ENCODE data around the gene MORF4L2. TPM values are rescaled to one million over a fixed set of nuclear protein-coding genes. Genes with fewer than 3 reads are reported as not detected.
"Not testable (repeated sequence)": the region's sequence is repeated elsewhere in the genome, so short reads cannot be mapped to it uniquely, and the experiment has no call there.

MORF4L2 gene
- total RNA-seq, 1 donor from 2014 or later: 545 TPM

DNA sequence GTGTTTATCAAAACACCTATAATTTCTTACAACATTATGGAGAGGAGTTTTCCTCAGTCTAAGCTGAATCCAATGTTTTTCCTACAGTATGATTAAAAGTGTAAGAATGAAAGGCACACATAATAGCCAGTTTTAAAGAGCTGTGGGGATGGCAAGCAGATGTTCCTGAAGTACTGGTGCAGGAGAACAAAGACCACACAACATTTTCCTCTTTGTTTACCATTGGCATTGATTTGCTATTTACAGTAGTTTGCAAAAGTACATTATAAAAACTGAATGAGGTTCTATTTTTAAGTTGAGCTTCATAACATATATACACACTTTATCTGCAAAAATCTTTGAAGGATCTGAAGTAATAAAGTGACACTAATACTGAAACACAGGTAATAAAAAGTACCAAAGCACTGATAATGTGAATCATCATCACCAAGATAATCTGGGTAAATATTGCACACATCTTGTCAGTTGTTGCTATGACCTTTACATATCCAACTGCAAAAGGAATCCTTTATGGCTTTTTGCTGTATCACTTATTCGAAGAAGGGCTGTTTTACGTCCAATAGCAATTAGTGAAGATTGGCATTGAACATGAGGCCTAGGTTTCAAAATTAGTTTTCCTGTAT, 35.2 kb downstream of the MORF4L2 start:
- Mint-ChIP-seq H3K9me3 (ENCODE audit: low read depth) (peaks cover 4% of the 10 kb centered on the region), H3K4me1 (ENCODE audit: low read depth) (peaks cover under 1% of the 10 kb centered on the region), H3K27me3 (ENCODE audit: low read depth) (no peaks in the 10 kb centered on the region), H3K4me3 (ENCODE audit: unreplicated experiment) (no peak overlapping the region), H3K27ac (ENCODE audit: unreplicated experiment) (no peak overlapping the region), H3K36me3 (ENCODE audit: low read depth) (no peaks in the 10 kb centered on the region)
- no peak for TF ChIP-seq CTCF (IDR thresholded peaks at IDR 0.05)
- no peak for DNase-seq (ENCODE audit: low spot score)

GRCh38 chrX:103647630-103648029, 38.9 kb downstream of the MORF4L2 start:
- Mint-ChIP-seq H3K36me3 (ENCODE audit: low read depth) (no peaks in the 10 kb centered on the region), H3K4me3 (ENCODE audit: unreplicated experiment) (no peak overlapping the region), H3K4me1 (ENCODE audit: low read depth) (no peaks in the 10 kb centered on the region), H3K27ac (ENCODE audit: unreplicated experiment) (no peak overlapping the region), H3K9me3 (ENCODE audit: low read depth) (peaks cover 4% of the 10 kb centered on the region), H3K27me3 (ENCODE audit: low read depth) (no peaks in the 10 kb centered on the region)
- TF ChIP-seq CTCF (IDR thresholded peaks at IDR 0.05): no peak
- no peak for DNase-seq (ENCODE audit: low spot score)

DNA sequence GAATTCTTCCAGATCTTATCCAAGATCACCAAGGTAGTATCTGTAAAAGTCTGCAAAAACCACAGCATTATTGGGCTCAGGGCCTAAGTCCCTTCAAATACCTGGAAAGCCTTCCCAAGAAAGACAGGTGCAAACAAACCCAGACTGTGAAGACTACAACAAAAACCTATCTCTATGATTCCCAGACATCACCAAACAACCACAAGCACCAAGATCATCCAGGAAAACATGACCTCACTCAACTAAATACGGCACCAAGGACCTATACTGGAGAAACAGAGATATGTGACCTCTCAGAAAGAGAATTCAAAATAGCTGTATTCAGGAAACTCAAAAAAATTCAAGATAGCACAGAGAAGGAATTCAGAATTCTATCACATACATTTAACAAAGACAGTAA, 42.4 kb downstream of the MORF4L2 start:
- Mint-ChIP-seq H3K36me3 (ENCODE audit: low read depth) (no peaks in the 10 kb centered on the region), H3K4me1 (ENCODE audit: low read depth) (peaks cover 15% of the 10 kb centered on the region), H3K9me3 (ENCODE audit: low read depth) (peaks cover 4% of the 10 kb centered on the region), H3K27me3 (ENCODE audit: low read depth) (no peaks in the 10 kb centered on the region), H3K4me3 (ENCODE audit: unreplicated experiment) (no peak overlapping the region), H3K27ac (ENCODE audit: unreplicated experiment) (no peak overlapping the region)
- no peak for DNase-seq (ENCODE audit: low spot score)
- no peak for TF ChIP-seq CTCF (IDR thresholded peaks at IDR 0.05)

DNA sequence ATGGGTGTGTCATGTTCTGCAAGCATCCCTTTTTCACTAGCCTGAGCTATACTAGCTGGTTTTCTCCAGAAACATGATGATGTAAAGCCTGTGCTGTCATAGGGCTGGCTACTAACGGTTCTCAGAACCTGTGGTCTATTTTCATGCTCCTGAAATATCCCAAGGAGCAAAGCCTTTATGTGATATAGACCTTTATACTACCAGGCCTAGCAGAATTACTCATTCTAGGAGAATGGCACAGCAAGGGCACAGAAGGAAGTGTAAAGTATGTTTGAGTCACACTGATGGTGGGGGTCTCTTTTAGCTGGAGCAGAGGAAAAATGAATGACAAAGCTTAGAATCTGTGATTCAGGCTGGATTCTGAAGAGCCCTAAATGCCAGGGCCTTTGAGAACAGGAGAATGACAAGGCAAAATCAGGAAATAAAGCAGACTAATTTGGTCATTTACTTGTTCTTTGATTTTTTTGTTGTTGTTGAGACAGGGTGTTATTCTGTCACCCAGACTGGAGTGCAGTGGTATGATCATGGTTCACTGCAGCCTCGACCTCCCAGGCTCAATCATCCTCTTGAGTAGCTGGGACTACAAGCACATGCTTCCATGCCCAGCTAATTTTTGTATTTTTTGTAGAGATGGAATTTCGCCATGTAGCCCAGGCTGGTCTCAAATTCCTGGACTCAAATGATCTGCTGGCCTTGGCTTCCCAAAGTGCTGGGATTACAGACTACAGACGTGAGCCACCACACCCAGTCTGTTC, 45.9 kb downstream of the MORF4L2 start:
- no peak for TF ChIP-seq CTCF (IDR thresholded peaks at IDR 0.05)
- no peak overlapping the region for H3K4me3 Mint-ChIP-seq (ENCODE audit: unreplicated experiment)
- no peaks in the 10 kb centered on the region for H3K27me3 Mint-ChIP-seq (ENCODE audit: low read depth)
- H3K27ac Mint-ChIP-seq (ENCODE audit: unreplicated experiment): peak overlapping the region; percentile 63
- DNase-seq (ENCODE audit: low spot score): no peak
- no peaks in the 10 kb centered on the region for H3K9me3 Mint-ChIP-seq (ENCODE audit: low read depth)
- peaks cover 15% of the 10 kb centered on the region for H3K4me1 Mint-ChIP-seq (ENCODE audit: low read depth)
- H3K36me3 Mint-ChIP-seq (ENCODE audit: low read depth): no peaks in the 10 kb centered on the region

- H3K27ac Mint-ChIP-seq (ENCODE audit: unreplicated experiment): peak overlapping the region; percentile 69
- not testable (repeated sequence) for DNase-seq (ENCODE audit: low spot score); H3K4me3 Mint-ChIP-seq (ENCODE audit: unreplicated experiment)
Observed at GRCh38 chrX:103638479-103639346, 47.8 kb downstream of the MORF4L2 start.

More at GRCh38 chrX:103638479-103639346, 47.8 kb downstream of the MORF4L2 start:
- not testable (repeated sequence) for H3K9me3 Mint-ChIP-seq (ENCODE audit: low read depth); H3K27me3 Mint-ChIP-seq (ENCODE audit: low read depth); H3K36me3 Mint-ChIP-seq (ENCODE audit: low read depth)
- H3K4me1 Mint-ChIP-seq (ENCODE audit: low read depth): peaks cover 15% of the 10 kb centered on the region
